ENCODE results near the gene CYB561A3. TPM values are rescaled to one million over a fixed set of nuclear protein-coding genes. Genes with fewer than 3 reads are reported as not detected.
A peak's percentile ranks its signal among the peaks of the same experiment; 100 is the strongest.

CYB561A3 gene
- total and polyA plus RNA-seq, 2 of the 13 experiments (the other 11 are each of a cell fraction or from before 2014, with no cell fraction given), result 11.4 to 14.9 TPM

DNA sequence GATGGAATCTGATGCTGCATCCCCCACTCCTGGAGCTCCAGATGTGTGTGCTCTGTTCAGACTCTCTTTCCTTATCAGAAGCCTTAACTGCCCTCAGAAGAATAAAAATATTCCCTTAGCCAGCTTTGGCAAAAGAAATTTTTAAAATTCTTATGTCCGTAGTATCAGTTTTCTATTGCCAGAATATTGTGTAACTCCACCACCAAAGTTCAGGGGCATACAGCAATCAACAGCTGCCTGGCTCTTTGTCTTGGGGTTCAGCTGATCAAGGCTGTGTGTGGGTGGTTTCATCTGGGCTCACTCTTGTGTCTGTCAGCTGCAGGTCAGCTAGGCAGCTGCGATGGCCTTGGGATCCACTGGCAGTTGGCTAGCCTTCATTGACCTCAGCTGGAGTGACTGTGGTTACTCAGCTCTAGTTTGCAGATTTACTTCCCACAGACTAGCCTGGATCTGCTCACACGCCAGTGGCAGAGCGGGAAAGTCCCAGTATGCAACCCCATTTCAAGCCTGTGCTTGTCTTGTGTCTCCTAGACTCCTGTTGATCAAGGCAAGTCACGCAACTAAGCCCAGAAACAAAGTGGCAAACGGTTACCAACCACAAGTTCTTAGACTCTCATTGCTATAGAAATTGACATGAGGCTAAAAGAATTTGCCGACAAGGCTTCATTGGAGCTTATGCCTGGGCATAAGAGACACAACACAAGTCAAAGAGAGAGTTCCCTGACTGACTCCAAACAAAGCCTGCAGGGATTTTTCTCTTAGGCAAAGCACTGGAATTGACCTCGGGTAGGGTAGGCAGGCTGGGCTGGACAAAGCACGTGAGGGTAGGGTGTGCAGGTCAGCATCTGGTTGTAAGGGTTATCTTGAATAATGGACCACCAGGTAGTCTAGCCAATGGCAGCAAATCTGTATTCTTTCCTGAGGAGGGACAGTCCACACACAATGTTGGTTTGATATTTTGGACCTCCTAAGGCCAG is 8.0 kb upstream of the CYB561A3 start (continued):
- TF ChIP-seq, protein P1, sequence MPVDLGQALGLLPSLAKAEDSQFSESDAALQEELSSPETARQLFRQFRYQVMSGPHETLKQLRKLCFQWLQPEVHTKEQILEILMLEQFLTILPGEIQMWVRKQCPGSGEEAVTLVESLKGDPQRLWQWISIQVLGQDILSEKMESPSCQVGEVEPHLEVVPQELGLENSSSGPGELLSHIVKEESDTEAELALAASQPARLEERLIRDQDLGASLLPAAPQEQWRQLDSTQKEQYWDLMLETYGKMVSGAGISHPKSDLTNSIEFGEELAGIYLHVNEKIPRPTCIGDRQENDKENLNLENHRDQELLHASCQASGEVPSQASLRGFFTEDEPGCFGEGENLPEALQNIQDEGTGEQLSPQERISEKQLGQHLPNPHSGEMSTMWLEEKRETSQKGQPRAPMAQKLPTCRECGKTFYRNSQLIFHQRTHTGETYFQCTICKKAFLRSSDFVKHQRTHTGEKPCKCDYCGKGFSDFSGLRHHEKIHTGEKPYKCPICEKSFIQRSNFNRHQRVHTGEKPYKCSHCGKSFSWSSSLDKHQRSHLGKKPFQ (CRISPR knock-in tag; IDR thresholded peaks at IDR 0.05; ENCODE audit: insufficient replicate concordance), result peak; percentile 71
- 0 out of 2 replicates have a peak, but pooled peaks have one; percentile 85 for TF ChIP-seq ZNF224 (CRISPR knock-in tag; IDR thresholded peaks at IDR 0.05)
- TF ChIP-seq, protein P2, sequence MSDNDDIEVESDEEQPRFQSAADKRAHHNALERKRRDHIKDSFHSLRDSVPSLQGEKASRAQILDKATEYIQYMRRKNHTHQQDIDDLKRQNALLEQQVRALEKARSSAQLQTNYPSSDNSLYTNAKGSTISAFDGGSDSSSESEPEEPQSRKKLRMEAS (IDR thresholded peaks at IDR 0.05), result peak; percentile 63
- TF ChIP-seq ZNF552 (CRISPR knock-in tag; IDR thresholded peaks at IDR 0.05; ENCODE audit: borderline replicate concordance), result no peak
- TF ChIP-seq CREM (IDR thresholded peaks at IDR 0.05), result peak; percentile 34; the same call in 1 of the 2 replicates
- TF ChIP-seq CREM (CRISPR knock-in tag; IDR thresholded peaks at IDR 0.05), result no peak
- TF ChIP-seq, protein P3, sequence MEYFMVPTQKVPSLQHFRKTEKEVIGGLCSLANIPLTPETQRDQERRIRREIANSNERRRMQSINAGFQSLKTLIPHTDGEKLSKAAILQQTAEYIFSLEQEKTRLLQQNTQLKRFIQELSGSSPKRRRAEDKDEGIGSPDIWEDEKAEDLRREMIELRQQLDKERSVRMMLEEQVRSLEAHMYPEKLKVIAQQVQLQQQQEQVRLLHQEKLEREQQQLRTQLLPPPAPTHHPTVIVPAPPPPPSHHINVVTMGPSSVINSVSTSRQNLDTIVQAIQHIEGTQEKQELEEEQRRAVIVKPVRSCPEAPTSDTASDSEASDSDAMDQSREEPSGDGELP (IDR thresholded peaks at IDR 0.05; ENCODE audit: borderline replicate concordance, low read depth), result peak; percentile 98
- TF ChIP-seq ZBTB20 (CRISPR knock-in tag; IDR thresholded peaks at IDR 0.05; ENCODE audit: borderline replicate concordance, low read depth), result peak; percentile 51; the same call in 1 of the 2 replicates
- TF ChIP-seq, protein P4, sequence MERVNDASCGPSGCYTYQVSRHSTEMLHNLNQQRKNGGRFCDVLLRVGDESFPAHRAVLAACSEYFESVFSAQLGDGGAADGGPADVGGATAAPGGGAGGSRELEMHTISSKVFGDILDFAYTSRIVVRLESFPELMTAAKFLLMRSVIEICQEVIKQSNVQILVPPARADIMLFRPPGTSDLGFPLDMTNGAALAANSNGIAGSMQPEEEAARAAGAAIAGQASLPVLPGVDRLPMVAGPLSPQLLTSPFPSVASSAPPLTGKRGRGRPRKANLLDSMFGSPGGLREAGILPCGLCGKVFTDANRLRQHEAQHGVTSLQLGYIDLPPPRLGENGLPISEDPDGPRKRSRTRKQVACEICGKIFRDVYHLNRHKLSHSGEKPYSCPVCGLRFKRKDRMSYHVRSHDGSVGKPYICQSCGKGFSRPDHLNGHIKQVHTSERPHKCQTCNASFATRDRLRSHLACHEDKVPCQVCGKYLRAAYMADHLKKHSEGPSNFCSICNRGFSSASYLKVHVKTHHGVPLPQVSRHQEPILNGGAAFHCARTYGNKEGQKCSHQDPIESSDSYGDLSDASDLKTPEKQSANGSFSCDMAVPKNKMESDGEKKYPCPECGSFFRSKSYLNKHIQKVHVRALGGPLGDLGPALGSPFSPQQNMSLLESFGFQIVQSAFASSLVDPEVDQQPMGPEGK (CRISPR knock-in tag; IDR thresholded peaks at IDR 0.05), result peak; percentile 10; the same call in 1 of the 2 replicates
- TF ChIP-seq EP300 (IDR thresholded peaks at IDR 0.05; ENCODE audit: low read depth in 2 of 2, low read length in 2 of 2), result peak; percentile 74 to 83
- TF ChIP-seq EP300 (CRISPR knock-in tag; IDR thresholded peaks at IDR 0.05; ENCODE audit: borderline replicate concordance), result no peak
- TF ChIP-seq SIX1 (CRISPR knock-in tag; IDR thresholded peaks at IDR 0.05; ENCODE audit: borderline replicate concordance), result peak; percentile 91
- TF ChIP-seq, protein P5, sequence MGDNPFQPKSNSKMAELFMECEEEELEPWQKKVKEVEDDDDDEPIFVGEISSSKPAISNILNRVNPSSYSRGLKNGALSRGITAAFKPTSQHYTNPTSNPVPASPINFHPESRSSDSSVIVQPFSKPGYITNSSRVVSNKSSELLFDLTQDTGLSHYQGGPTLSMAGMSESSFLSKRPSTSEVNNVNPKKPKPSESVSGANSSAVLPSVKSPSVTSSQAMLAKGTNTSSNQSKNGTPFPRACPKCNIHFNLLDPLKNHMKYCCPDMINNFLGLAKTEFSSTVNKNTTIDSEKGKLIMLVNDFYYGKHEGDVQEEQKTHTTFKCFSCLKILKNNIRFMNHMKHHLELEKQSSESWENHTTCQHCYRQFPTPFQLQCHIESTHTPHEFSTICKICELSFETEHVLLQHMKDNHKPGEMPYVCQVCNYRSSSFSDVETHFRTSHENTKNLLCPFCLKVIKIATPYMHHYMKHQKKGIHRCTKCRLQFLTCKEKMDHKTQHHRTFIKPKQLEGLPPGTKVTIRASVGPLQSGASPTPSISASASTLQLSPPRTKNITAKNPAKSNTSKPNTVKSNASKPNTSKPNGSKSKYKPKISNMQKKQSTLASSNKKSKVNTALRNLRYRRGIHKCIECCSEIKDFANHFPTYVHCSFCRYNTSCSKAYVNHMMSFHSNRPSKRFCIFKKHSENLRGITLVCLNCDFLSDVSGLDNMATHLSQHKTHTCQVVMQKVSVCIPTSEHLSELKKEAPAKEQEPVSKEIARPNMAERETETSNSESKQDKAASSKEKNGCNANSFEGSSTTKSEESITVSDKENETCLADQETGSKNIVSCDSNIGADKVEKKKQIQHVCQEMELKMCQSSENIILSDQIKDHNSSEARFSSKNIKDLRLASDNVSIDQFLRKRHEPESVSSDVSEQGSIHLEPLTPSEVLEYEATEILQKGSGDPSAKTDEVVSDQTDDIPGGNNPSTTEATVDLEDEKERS (CRISPR knock-in tag; IDR thresholded peaks at IDR 0.05), result 0 out of 2 replicates have a peak, but pooled peaks have one; percentile 60
- TF ChIP-seq FOXA3 (CRISPR knock-in tag; IDR thresholded peaks at IDR 0.05), result peak; percentile 65; the same call in 1 of the 2 replicates
- TF ChIP-seq KLF9 (CRISPR knock-in tag; IDR thresholded peaks at IDR 0.05; ENCODE audit: low read depth), result no peak
- TF ChIP-seq JUNB (CRISPR knock-in tag; IDR thresholded peaks at IDR 0.05; ENCODE audit: borderline replicate concordance), result 0 out of 2 replicates have a peak, but pooled peaks have one; percentile 53

Data from HepG2 (cell line).